Measurements from ENCODE around the gene PRPF39.

GRCh38 chr14:45118594-45118993, 34.7 kb downstream of the PRPF39 start:
- TF ChIP-seq CTCF (conservative IDR thresholded peaks at IDR 0.05; ENCODE audit: low read depth, low read length) (no peak), RAD21 (IDR thresholded peaks at IDR 0.05; ENCODE audit: low read length) (no peak), NFE2L2 (IDR thresholded peaks at IDR 0.05; ENCODE audit: low read depth, low read length) (no peak)
